Measurements from ENCODE around the gene PTX4.

GRCh38 chr16:1514507-1514906, 25.8 kb upstream of the PTX4 start:
- no peak for TF ChIP-seq POLR2AphosphoS5 (IDR thresholded peaks at IDR 0.05; ENCODE audit: low read depth, low read length)
- no peak for TF ChIP-seq TAF1 (IDR thresholded peaks at IDR 0.05; ENCODE audit: borderline replicate concordance, insufficient read depth, low read length)
- no peak for TF ChIP-seq SIN3A (IDR thresholded peaks at IDR 0.05; ENCODE audit: borderline replicate concordance, insufficient read depth, low read length)
- no peak for TF ChIP-seq REST (IDR thresholded peaks at IDR 0.05; ENCODE audit: insufficient read depth in 1 of 2, low read depth in 2 of 2, low read length in 2 of 2)
- TF ChIP-seq FOXP2 (optimal IDR thresholded peaks at IDR 0.05; ENCODE audit: borderline replicate concordance, extremely low read depth, extremely low read length, insufficient read depth), result no peak

Measured in PFSK-1 (cell line).